HG03571 (cell line): Measurements from ENCODE around the gene ELMO1.

Experiments
- ATAC-seq: cut with Tn5 transposase; IDR thresholded peaks from one replicate; pipeline ENCODE4 v1.9.1; 2021; ENCODE audit not compliant: unreplicated experiment

The ELMO1 gene

DNA sequence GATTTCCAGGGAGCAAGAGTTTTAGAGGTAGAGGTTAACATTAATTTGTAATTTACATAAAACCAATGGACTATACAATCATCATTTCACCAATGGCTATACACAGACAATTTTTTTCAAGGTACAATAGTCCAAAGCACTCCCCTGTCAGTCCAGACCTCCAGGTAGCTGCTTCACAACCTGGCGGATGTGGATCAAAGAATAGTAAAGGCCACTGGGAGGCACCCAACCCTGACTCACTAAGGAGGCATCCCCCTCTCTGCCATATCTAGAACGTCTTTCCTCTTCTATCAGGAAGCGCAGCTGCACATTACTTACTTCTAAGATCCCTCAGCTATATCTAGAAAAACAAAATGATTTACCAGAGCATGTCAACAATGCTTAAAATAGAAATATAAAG, 506.6 kb downstream of the ELMO1 start:
- no peak for ATAC-seq

DNA sequence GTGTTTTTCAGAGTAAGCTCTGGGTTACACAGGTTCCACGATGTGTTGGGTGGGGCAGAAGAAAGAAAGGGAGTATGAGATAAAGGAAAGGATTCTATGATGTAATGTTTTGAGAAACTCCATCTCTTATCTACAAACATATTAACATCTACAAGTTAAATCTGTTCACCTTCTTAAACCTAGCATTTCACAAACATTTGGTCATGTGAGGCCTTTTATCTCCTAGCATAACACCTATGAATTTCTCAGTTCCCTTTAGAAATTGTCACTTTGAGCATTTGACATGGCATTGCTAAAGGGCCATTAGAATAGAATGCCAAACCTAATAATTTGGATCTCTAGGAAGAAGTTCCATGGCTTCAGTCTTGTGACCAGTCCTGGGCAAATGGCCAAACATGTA, 507.3 kb downstream of the ELMO1 start:
- no peak for ATAC-seq

DNA sequence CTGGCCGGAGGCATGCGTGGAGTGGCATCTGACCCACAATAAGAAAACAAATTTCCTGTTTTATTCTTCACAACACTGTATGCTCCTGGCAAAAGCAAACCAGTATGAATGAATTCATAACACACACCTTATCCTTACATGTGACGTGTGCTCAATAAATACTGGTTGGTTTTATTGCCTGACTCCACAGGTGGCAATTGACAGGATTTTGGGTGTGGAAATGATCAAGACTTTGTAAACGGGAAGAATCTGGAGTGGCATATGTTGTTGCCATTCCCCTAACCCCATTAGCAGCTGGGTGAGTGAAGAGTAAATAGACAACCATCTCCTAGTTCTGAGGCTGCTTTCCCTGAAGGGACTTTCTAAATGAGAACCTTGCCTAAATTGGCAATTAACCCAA, 508.8 kb downstream of the ELMO1 start:
- ATAC-seq = no peak

DNA sequence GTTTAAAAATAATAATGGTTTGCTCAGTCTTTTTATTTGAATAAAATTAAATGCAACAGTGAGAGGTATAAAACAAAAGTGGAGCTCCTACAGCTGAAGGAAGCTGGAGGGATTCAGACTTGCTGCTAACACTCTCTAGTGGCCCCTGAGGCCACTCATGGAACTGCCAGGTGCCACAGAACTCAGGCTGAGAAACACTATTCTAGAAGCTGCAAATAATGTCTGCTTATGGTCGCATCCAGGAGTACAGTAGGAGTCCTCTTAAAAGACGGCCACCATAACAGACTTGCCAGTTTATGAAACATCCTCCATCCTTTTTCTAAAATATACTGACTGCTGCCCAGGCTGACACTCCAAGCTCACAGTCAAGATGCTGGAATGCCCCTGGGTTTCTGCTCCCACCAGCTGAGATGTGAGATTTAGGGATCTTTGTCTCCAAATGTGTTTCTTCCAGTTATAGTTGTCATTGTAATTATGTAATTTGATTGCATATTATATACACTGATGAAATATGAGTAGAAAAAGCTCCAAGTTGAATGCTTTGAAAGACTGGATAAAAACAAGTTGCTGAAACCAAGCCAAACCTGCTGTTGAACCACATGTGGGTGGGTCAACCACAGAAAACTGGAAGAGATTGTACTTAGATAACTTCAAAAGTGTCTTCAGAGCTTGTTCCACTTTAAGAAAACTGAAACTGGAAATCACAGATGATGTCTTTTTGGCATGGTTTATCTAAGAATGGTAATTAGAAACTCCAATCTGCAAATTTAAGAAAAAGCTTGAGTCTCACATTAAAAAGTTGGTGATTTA, 510.7 kb downstream of the ELMO1 start:
- no peak for ATAC-seq

DNA sequence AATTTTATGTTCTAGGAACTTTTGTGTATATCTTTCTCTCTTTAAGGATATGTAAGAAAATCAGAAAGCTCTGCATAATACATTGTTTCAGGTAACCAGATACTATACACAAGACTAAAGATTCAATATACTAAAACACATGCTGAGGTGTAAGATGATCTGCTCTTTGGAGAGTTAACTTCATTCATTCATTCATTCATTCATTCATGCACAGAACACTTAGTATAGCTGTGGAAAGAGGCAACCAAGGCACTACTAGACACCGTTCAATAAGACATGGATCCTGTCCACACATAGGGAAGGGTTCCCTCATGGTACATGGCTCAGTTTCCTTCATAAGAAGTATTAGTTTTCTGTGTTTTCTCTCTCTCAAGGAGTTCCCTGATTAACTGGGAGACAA, 516.8 kb downstream of the ELMO1 start:
- no peak for ATAC-seq

DNA sequence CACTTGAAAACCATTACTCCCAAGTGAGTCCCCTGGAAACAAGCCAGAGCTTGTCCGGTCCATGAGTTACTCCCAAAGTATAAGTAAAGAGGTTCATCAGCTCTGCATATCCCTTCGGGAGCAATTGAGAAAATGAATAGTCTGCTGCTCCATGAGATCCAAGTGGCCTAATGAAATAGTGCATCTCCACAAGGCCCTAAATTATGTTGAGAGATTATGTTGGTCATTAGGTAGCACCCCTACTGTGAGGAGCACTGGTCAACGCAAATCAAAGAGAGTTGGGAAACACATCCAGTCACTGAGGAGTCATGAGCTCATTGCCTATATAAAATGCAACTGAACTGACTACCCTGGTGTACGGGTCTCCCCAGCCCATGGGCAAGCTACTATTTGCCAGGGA, 518.9 kb downstream of the ELMO1 start:
- ATAC-seq = no peak

DNA sequence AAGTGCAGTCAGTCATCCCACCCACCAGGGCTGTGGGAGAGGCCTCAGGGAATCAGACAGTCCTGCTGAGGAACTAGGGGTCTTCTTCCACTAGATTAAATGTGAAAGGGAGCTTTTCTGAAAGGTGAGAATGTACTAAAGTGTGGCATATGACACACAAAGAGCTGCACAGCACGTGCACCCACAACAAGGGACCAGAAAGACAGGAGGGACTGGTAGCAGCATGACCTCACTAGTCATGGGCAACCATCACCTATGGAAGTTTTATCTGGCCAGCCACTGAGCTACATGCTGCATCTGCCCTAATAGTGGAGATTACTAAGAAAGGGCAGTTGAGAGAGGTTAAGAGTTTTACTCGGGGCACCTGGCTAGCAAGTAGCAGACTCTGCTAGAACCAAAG, 519.9 kb downstream of the ELMO1 start:
- no peak for ATAC-seq

DNA sequence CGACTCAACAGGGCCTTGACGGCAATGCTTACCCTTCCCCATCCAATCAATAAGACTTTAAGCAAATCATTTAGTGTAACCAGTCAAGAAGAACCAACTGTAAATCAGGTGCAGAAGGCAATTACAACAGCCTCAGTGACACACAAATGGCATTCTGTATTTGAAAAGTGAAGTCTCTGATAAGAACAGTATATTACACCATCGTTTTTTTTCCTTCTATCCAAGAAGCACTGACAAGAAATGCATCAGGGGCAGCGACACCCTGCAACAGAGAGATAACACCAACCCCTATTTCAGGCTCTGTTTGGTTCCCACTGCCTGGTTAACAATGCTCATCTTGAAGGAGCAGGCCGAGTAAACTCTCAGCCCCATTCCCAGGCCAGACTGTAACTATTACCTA, 520.4 kb downstream of the ELMO1 start:
- no peak for ATAC-seq

DNA sequence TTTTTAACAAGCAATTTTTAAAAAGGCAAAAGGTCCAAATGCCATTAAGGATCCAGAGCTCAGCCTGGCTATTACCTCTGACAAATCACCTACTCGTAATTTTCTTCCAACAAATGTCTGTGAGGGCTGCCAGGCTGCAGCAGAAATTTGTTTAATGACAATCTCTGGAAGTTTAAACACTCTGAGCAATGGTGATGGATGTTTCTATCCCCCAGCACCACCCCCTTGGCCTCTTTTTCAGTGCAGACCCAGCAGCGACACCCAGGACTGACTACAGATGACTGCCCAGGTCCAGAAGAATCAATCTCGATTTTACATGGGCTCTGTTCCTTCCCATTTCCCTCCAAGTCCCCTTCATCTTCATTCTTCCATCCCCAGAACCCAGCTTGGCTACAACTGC, 523.0 kb downstream of the ELMO1 start:
- no peak for ATAC-seq

DNA sequence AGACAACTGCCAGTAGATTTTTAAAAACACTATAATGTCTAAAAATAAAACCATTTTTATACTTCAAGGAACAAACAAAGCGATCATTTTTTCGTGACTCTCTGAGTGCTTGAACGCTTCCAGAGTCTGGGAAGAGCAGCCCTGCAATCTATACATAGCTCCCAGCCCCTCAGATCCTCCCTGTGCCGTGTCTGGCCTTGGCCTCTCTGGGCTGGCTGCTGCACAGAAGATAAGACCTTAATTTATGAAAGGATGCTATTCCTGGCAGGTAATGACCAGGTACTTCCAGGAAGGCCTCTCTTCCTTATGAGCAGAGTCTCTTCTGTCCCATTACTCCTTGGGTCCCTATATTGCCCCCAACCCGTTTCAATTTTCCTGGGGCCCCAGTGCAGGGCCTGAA, 523.5 kb downstream of the ELMO1 start:
- no peak for ATAC-seq

DNA sequence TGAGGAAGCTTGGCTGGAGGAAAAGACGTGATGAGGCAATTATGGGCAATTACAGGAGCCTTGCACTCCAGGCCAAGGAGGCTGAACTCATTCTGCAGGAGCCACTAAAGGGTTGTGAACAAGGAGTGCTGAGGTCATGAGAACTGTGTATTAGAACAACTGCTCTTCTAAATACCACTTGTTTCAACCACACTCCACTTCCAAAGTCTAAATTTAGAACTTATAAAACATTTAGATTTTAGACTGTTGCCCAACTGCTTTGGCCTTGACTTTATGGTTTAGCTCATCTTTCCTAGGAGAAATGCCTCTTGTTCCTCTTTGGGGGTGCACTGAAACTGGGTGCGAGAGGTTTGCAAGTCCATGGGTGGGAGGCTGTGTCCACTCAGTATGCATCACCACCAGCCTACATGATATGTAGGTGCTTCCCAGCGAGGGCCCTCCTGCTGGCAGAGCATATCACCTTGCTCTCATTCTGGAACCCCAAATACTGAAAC, 524.7 kb downstream of the ELMO1 start:
- ATAC-seq = no peak

DNA sequence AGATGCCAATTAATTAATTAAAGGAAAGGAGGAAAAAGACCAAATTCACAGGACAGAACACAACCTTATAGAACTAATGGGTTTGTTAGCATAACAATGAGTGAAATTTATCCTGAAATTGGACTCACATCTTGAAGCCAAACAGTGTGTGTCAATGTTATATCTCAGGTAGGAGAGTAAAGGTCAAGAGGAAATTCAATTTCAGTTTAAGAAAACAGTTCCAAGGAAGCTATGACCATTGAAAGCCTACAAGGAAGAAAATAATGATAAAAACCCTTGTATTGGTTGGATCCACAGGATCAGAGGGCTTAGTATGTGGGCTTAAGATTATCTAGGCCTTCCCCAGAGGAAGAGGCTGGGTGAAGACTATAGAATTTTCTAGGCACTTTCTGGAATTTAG, 525.5 kb downstream of the ELMO1 start:
- no peak for ATAC-seq

DNA sequence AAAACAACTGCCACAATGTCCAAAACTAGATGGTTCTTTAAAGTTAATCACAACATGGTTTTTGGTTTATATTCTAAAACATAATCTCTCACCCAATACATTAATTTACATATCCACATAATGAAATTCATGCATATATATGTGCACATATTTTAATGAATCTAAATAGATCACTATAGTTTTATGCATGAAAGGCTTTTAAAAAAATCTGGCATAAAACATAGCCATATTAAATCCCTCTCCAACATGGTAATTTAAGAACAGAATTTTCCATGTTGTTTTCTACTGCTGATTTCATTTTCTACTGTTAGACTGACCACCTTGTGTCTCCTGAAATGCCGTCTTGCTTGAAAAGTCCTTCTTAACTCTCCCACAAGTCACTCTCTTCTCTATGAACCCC, 528.2 kb downstream of the ELMO1 start:
- no peak for ATAC-seq

DNA sequence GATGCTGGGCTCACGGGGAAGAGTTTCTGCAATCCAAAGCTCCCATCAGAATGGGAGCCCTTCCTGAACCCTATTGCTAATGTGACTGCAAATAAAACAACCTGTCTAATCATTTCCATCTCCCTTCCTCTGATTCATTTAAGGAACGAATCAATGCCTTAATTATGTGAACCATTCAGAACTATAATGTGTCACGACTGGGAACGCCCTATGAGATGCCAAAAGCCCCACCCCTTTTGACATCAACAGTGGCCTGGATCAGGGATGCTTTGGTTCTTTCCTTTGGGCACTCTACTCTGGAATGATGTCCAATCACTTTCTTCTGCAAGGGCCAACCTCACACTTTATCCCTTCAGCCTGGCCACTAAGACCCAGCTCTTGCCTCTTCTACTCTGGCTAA, 528.9 kb downstream of the ELMO1 start:
- ATAC-seq = no peak

DNA sequence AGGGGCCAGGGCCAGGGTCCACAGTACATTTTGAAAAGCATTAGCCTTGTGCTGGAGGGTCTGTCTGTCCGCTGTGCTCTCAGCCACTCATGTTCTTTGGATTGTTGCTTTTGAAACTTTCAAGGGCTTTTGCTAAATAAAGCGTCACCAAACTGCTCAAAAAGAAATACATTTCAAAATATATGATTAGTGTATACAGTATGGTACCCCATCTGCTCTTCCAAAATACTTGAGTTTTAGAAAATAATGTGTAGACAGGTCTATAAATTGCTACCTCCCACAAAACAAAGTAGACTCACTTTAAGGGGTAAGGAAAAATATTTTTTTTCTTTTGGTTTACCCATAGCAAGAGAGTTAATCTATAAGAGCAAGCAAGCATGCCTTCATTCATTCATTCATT, 530.1 kb downstream of the ELMO1 start:
- no peak for ATAC-seq

DNA sequence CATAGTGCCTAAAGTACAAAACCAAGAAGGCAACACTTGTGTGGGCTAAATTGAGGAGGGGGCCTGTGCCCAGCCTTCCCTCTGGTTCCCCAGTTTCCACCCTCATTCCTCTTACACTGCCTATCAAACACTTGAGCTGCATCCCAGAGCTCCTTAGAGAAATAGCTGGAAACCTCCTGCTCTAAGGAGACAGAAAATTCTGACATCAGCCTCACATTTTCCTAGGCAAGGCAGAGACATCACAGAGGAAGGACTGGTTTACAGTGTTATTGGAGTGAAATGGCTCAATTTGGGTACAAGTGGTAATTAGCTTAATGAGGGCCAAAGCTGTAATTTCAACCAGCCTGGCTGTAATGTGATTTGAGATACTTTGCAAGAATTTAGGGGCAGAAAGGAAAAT, 532.0 kb downstream of the ELMO1 start:
- no peak for ATAC-seq

DNA sequence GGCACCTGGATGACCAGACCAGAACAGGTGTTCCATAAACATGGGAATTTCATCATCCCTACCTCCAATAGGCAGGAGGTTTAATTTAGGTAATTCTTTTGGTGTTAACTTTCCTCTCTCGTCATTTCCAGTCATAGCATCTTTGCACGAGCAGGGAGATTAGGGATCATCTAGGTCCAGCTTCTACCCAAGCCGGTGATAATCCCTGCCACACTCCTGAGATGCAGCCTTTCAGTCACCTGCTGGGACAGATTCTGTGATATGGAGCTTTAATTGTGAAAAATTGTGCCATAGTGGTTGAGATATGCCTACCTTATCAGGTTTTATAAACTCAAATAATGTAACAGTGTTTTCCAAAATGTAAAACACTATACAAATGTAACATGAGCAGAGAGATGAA, 532.5 kb downstream of the ELMO1 start:
- ATAC-seq = no peak

DNA sequence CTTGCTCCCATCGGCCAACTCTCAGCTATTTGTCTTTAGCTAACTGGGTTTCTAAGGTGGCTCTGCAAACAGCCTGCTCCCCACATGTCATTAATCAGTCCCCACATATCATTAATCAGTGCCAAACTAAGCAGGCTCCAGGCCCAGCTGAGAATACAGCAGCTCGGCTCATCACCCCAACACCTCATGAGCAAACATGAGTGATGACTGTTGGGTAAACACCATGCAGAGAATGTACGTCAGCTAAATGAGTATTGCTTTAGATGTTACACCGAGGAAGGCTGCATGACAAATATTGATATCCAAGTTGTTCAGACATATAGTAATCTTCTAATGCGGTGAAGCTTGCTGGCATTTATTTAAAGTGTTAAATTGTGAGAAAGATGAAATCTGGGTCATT, 536.9 kb downstream of the ELMO1 start:
- no peak for ATAC-seq

DNA sequence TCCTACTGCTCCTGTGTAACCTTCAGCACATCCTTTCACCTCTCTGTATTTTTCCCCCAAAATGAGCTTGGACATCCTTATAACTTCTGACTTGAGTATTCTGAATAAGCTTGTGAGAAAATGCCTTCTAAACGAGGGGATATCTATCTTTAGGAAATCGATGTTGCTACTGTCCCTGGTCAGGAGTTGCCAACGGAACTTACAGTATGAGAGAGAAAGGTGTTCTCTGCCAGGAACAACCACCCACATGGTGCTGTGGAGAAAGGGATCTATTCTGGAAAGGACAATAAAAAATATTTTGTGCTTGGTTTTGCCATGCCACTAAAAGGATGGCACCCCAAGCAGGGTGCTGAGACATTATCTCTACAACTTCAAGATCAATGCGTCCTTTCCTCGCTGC, 537.8 kb downstream of the ELMO1 start:
- no peak for ATAC-seq

DNA sequence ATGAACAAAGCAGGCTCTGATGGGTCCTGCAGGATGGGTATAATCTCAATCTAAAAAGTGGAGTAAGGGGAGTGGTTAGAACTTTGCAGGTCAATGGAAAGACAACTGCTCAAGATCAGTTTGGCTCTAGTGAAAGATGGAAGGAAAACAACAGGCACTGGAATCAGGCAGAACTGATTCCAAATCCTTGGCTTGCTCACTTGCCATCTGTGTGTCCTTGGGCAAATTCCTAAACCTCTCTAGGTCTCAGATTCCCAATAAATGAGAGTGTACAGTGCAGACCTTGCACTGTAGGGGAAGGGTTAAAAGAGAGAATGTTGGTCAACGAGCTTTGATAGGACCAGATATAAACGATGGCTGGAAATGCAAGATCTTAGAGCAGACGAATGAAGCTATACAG, 538.3 kb downstream of the ELMO1 start:
- ATAC-seq = no peak

DNA sequence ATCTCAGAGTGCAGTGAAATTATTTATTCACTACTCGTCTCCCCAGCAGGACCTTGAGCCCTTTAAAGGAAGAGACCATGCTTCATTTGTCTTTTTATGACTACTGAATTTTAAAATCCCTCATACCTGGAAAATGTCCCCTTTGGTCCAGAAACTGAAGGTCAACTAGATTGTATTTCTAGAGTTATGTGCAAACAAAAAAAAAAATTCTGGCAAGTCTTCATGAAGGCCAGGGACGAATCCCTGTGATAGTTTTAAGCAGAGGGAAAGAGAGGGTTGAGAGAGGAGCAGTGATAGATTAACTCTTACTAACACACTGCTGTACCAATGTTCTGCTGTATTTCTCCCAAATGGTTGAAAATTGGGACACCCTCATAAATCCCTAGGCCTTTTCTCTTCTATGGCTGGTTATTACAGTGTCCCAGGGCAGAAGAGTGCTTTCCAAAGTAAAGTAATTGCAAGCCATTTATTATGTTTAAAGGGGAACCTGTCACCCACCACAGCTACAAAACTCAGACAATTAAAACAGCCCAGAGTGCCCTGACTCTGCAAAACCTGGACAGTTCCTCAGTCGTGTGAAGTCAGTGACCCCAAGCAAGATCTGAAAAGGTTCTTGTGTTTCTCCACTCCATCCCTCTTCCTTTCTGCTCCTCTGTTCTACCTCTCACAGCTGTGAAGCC, 541.6 kb downstream of the ELMO1 start:
- ATAC-seq = no peak

DNA sequence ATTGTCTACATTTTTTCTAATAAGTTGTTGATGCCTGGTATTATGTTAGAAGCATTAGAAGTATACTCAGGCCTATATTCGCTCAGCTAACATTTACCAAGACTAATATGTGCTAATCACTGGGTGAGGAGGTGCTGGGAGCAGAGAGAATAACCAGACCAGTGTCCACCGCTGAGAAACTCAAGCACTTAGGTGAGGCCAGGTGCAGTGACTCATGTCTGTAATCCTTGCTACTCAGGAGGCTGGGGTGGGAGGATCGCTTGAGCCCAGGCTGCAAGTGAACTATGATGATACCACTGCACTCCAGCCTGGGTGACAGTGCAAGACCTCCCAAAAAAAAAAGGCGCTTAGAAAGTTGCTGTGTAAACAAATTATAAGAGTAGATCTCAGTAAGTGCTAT, 542.2 kb downstream of the ELMO1 start:
- ATAC-seq = no peak

DNA sequence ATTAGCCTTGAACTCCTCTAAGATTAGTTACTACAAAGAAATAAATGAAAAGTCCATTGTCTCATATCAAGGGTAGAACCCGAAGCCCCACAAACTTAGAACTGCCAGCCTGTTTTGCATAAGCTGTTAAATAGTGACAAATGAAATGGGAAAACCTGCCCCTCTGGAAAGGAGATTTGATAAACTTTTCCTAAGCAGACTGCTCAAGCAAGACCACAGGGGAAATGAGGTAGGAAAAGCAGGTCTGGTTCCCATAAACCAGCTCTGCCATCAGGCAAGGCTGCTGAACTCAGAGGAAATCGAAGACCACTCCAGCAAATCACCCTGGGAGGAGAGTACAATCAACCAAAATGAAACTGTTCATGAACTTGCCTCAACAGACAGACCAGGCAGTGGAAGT, 542.8 kb downstream of the ELMO1 start:
- ATAC-seq = no peak
